Liver (tissue), 9 donors: ENCODE measurements around the gene E2F7. TPM values are rescaled to one million over a fixed set of nuclear protein-coding genes. Genes with fewer than 3 reads are reported as not detected.

ENCODE experiments used
- DNase-seq: peaks from one replicate; pipeline ENCODE4 v3.0.0-alpha.2; 2017; ENCODE audit warnings: low spot score
- H3K27ac ChIP-seq, 2 donors: one replicate each; pipeline ENCODE4 v1.7.0; 2013; ENCODE audit warnings: inconsistent platforms in 2 of 2, low read length in 2 of 2, control low read depth in 1 of 2, low read depth in 1 of 2, mild to moderate bottlenecking in 1 of 2
- H3K27me3 ChIP-seq, 4 donors: one replicate each; pipeline versions ENCODE4 v1.6.1 to v1.7.0; 2013; ENCODE audit warnings: low read length in 3 of 4, inconsistent platforms in 1 of 4, mild to moderate bottlenecking in 1 of 4, moderate library complexity in 1 of 4; ENCODE audit not compliant: control insufficient read depth in 4 of 4, insufficient read depth in 4 of 4
- H3K36me3 ChIP-seq, 4 donors: one replicate each; pipeline versions ENCODE4 v1.6.1 to v1.7.0; 2013; ENCODE audit warnings: low read length in 3 of 4, mild to moderate bottlenecking in 3 of 4, low read depth in 1 of 4, moderate library complexity in 1 of 4; ENCODE audit not compliant: control insufficient read depth in 4 of 4, insufficient read depth in 3 of 4
- H3K4me1 ChIP-seq, 4 donors: one replicate each; pipeline versions ENCODE4 v1.6.1 to v1.7.0; 2013; ENCODE audit warnings: low read length in 3 of 4, mild to moderate bottlenecking in 3 of 4, moderate library complexity in 1 of 4; ENCODE audit not compliant: control insufficient read depth in 4 of 4, insufficient read depth in 4 of 4
- H3K4me3 ChIP-seq, 3 donors: one replicate each; pipeline versions ENCODE4 v1.6.1 to v1.7.0; 2013; ENCODE audit warnings: low read length in 3 of 3, control low read depth in 1 of 3, low read depth in 1 of 3, mild to moderate bottlenecking in 1 of 3
- H3K9ac ChIP-seq, 2 donors: one replicate each; pipeline ENCODE4 v1.7.0; 2013; ENCODE audit warnings: low read length in 2 of 2, mild to moderate bottlenecking in 2 of 2, moderate library complexity in 2 of 2, control low read depth in 1 of 2, low read depth in 1 of 2
- H3K9me3 ChIP-seq, 4 donors: one replicate each; pipeline versions ENCODE4 v1.6.1 to v1.7.0; 2013; ENCODE audit warnings: low read length in 3 of 4; ENCODE audit not compliant: control insufficient read depth in 4 of 4
- ATF3 ChIP-seq: IDR thresholded peaks from 2 replicates; pipeline ENCODE4 v1.6.1; 2016; ENCODE audit warnings: antibody characterized with exemption
- EGR1 ChIP-seq, 2 donors: IDR thresholded peaks; 2 replicates each; pipeline ENCODE4 v1.6.1; 2016 to 2018; ENCODE audit warnings: antibody characterized with exemption in 2 of 2, low read depth in 2 of 2
- FOXA1 ChIP-seq: IDR thresholded peaks from 2 replicates; pipeline ENCODE4 v1.6.1; 2016; ENCODE audit warnings: antibody characterized with exemption
- FOXA2 ChIP-seq: IDR thresholded peaks from 2 replicates; pipeline ENCODE4 v1.6.1; 2016; ENCODE audit warnings: antibody characterized with exemption
- GABPA ChIP-seq, 2 donors: IDR thresholded peaks in 1 of 2; conservative IDR thresholded peaks in 1 of 2; 2 replicates each; pipeline ENCODE4 v1.6.1; 2016; ENCODE audit warnings: antibody characterized with exemption in 2 of 2, mild to moderate bottlenecking in 1 of 2, moderate library complexity in 1 of 2
- HNF4A ChIP-seq, 2 donors: conservative IDR thresholded peaks; 2 replicates each; pipeline ENCODE4 v1.6.1; 2016; ENCODE audit warnings: antibody characterized with exemption in 2 of 2, mild to moderate bottlenecking in 2 of 2
- HNF4G ChIP-seq: IDR thresholded peaks from 2 replicates; pipeline ENCODE4 v1.6.1; 2016; ENCODE audit warnings: antibody characterized with exemption
- JUND ChIP-seq, 2 donors: IDR thresholded peaks; 2 replicates each; pipeline ENCODE4 v1.6.1; 2016; ENCODE audit warnings: antibody characterized with exemption in 2 of 2
- MAX ChIP-seq: IDR thresholded peaks from 2 replicates; pipeline ENCODE4 v1.6.1; 2016; ENCODE audit warnings: antibody characterized with exemption
- NR2F2 ChIP-seq: IDR thresholded peaks from 2 replicates; pipeline ENCODE4 v1.6.1; 2016; ENCODE audit warnings: antibody characterized with exemption
- REST ChIP-seq: IDR thresholded peaks from 2 replicates; pipeline ENCODE4 v1.6.1; 2016; ENCODE audit warnings: antibody characterized with exemption, mild to moderate bottlenecking
- RXRA ChIP-seq, 2 donors: IDR thresholded peaks; 2 replicates each; pipeline ENCODE4 v1.6.1; 2017 to 2018; ENCODE audit warnings: antibody characterized with exemption in 2 of 2, mild to moderate bottlenecking in 1 of 2
- SP1 ChIP-seq: IDR thresholded peaks from 2 replicates; pipeline ENCODE4 v1.6.1; 2018; ENCODE audit warnings: antibody characterized with exemption, mild to moderate bottlenecking
- TAF1 ChIP-seq: conservative IDR thresholded peaks from 2 replicates; pipeline ENCODE4 v1.6.1; 2016; ENCODE audit warnings: antibody characterized with exemption, mild to moderate bottlenecking
- YY1 ChIP-seq: IDR thresholded peaks from 2 replicates; pipeline ENCODE4 v1.6.1; 2016; ENCODE audit warnings: antibody characterized with exemption, mild to moderate bottlenecking
- ZBTB33 ChIP-seq: IDR thresholded peaks from 2 replicates; pipeline ENCODE4 v1.6.1; 2016; ENCODE audit warnings: antibody characterized with exemption
- WGBS: extraction: QIAGEN DNeasy Blood & Tissue Kit; methylation state at CpG from one replicate; pipeline ENCODE4 v1.1.7; 2013; 5-methylcytosine and 5-hydroxymethylcytosine counted together
- polyA plus RNA-seq, 2 donors: library from polyadenylated mRNA; stranded (reverse) in 1 of 2; unstranded in 1 of 2; fragments of 200-250 nt in 1 of 2; fragments of >200 nt in 1 of 2; fragmentation: Nextera tagmentation in 1 of 2; extraction: Ambion mirVana in 1 of 2; gene quantifications; one replicate each; pipeline versions ENCODE4 v1.2.1 to v1.2.3, GENCODE V29; 2013 to 2015
- total RNA-seq, 2 donors: library from RNA; depleted of rRNA; stranded (reverse); fragments of >200 nt; gene quantifications; one replicate each; pipeline ENCODE4 v1.2.3, GENCODE V29; 2014
- donor health status: healthy.
- donor health status: healthy.
- donor health status: healthy.
- donor health status: healthy.
- donor health status: healthy.

The E2F7 gene
- total and polyA plus RNA-seq, 4 donors, result 0.13 to 5.8 (median 0.17) TPM; not detected in 1

- TF ChIP-seq SP1 (no peak), MAX (no peak), GABPA (IDR thresholded peaks at IDR 0.05 in 1 of 2, conservative IDR thresholded peaks at IDR 0.05 in 1 of 2) (no peak), FOXA1 (no peak), REST (no peak), FOXA2 (no peak), HNF4G (no peak), JUND (IDR thresholded peaks at IDR 0.05) (no peak), YY1 (no peak), RXRA (IDR thresholded peaks at IDR 0.05) (no peak), TAF1 (no peak), NR2F2 (no peak)
- WGBS, result 79% methylated on average over 1 of the region's 1 CpG
- Histone ChIP-seq H3K36me3 (no peaks in the 10 kb centered on the region), H3K9me3 (no peaks in the 10 kb centered on the region), H3K4me3 (no peak overlapping the region), H3K4me1 (peaks cover 0 to 4% (median 0%) of the 10 kb centered on the region in 4 donors), H3K27me3 (no peaks in the 10 kb centered on the region), H3K27ac (no peak overlapping the region), H3K9ac (no peak overlapping the region)
- no peak for DNase-seq
Measured at GRCh38 chr12:77005611-77006098, 59.7 kb downstream of the E2F7 start.

GRCh38 chr12:77003914-77004313 is 61.5 kb downstream of the E2F7 start:
- no peak overlapping the region for H3K27ac ChIP-seq
- TF ChIP-seq HNF4G (no peak), REST (no peak), HNF4A (conservative IDR thresholded peaks at IDR 0.05) (no peak), RXRA (IDR thresholded peaks at IDR 0.05) (no peak), EGR1 (IDR thresholded peaks at IDR 0.05; ENCODE audit: low read depth in 2 of 2) (no peak), FOXA1 (no peak), ZBTB33 (no peak), TAF1 (no peak), ATF3 (no peak)
- no peaks in the 10 kb centered on the region for H3K27me3 ChIP-seq
- no peaks in the 10 kb centered on the region for H3K36me3 ChIP-seq
- H3K4me1 ChIP-seq, result no peaks in the 10 kb centered on the region
- DNase-seq, result no peak
- no peaks in the 10 kb centered on the region for H3K9me3 ChIP-seq
- 63% methylated on average over 2 of the region's 2 CpGs for WGBS
- H3K9ac ChIP-seq, result no peak overlapping the region
- no peak overlapping the region for H3K4me3 ChIP-seq
